Body of pancreas (tissue), 4 donors: ENCODE data around the gene APLNR. TPM values are rescaled to one million over a fixed set of nuclear protein-coding genes. Genes with fewer than 3 reads are reported as not detected.
A peak's percentile ranks its signal among the peaks of the same experiment; 100 is the strongest.

Experiments
- ATAC-seq: fragments of 150-250 bp; one replicate; pipeline ENCODE4 v1.9.1; 2016
- DNase-seq, 4 donors: peaks; one replicate each; pipeline ENCODE4 v3.0.0-alpha.2; 2019
- H3K27ac ChIP-seq, 4 donors: fragments of 200-600 bp; sonication (generic); 1 replicate in 3 of 4; 2 replicates in 1 of 4; pipeline versions ENCODE4 v1.5.1 to v1.6.1; 2016 to 2019; ENCODE audit warnings: mild to moderate bottlenecking in 1 of 4, mixed read lengths in 1 of 4, moderate library complexity in 1 of 4
- H3K27me3 ChIP-seq, 2 donors: fragments of 200-600 bp; sonication (generic); one replicate each; pipeline ENCODE4 v1.6.0; 2016; ENCODE audit warnings: mild to moderate bottlenecking in 1 of 2
- H3K36me3 ChIP-seq, 2 donors: fragments of 200-600 bp; sonication (generic); replicated peaks in 1 of 2; 2 replicates each; pipeline ENCODE4 v1.5.1; 2016; ENCODE audit warnings: low read depth in 2 of 2; ENCODE audit not compliant: insufficient read depth in 1 of 2
- H3K4me1 ChIP-seq: fragments of 200-600 bp; sonication (generic); one replicate; pipeline ENCODE4 v1.6.0; 2016
- H3K4me3 ChIP-seq, 2 donors: fragments of 200-600 bp; sonication (generic); 1 replicate in 1 of 2; 2 replicates in 1 of 2; pipeline ENCODE4 v1.5.1; 2016 to 2019
- H3K9me3 ChIP-seq, 3 donors: fragments of 200-600 bp; sonication (generic); 1 replicate in 2 of 3; 2 replicates in 1 of 3; pipeline ENCODE4 v1.5.1; 2016
- CTCF ChIP-seq, 7 experiments: fragments of 450-650 bp in 4 of 7; fragments of 200-600 bp in 3 of 7; sonication (generic) in 3 of 7; IDR thresholded peaks; one replicate each; pipeline ENCODE4 v1.5.1; 2016 to 2019; ENCODE audit warnings: antibody characterized with exemption in 7 of 7
- POLR2A ChIP-seq, 3 donors: fragments of 450-650 bp; IDR thresholded peaks; one replicate each; pipeline ENCODE4 v1.6.1; 2016; ENCODE audit warnings: antibody characterized with exemption in 3 of 3, mild to moderate bottlenecking in 2 of 3
- WGBS, 2 donors: methylation state at CpG; one replicate each; pipeline ENCODE4 v1.1.5; 2017; 5-methylcytosine and 5-hydroxymethylcytosine counted together
- intact Hi-C: fragments of 100-400 bp; cut with DNase I; formaldehyde crosslinking; loops from one replicate; pipeline ENCODE4 v1.15.1; 2023
- total RNA-seq, 2 donors: library from RNA; depleted of rRNA; stranded (reverse); fragments of >200 nt; gene quantifications; one replicate each; pipeline ENCODE4 v1.1.0, GENCODE V29; 2016

The APLNR gene
- total RNA-seq, 2 donors from 2014 or later, result 0.66 to 1.3 TPM

DNA sequence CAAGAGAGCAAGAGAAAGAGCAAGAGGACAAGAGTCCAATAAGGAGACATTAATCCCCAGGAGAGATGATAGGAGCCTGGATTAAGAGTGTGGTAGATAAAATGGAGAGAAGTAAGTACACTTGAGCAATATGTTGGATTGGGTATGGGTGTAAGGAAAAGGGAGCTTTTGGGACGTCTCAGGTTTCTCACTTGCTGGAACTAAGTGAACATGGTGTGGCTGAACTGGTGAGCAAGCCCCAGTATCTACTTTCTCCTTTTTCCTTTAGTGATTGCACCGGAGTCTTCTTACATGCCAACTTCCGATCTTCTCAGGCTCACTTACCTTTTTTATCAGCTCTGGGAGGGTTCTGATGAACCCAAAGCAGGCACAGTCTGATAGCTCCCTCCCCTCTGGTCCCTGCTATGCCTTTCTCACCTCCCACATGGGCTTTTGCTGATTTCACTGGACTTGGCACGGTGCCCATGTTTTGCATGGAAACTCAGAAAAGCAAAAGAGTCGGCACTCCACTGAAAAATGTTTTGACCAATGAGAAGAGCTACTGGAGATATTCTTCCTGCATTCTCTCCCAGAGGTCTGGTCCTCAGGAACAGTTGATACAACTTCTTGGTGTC lies 14.5 kb upstream of the APLNR start:
- Histone ChIP-seq H3K36me3 (no peaks in the 10 kb centered on the region), H3K4me1 (no peaks in the 10 kb centered on the region), H3K27me3 (no peaks in the 10 kb centered on the region), H3K27ac (no peak overlapping the region), H3K4me3 (no peak overlapping the region), H3K9me3 (no peaks in the 10 kb centered on the region)
- 19 to 38% methylated on average over 5 of the region's 5 CpGs for WGBS, 2 donors
- DNase-seq (peak in 2 of 4 donors; percentile 37 to 40), ATAC-seq (no peak)
- TF ChIP-seq CTCF (IDR thresholded peaks at IDR 0.05) (no peak), POLR2A (IDR thresholded peaks at IDR 0.05) (no peak)
- intact Hi-C loops, result loop anchor here (5.0 kb wide), 1 partner anchor 409 kb away; no protein-coding TSS in a partner anchor

DNA sequence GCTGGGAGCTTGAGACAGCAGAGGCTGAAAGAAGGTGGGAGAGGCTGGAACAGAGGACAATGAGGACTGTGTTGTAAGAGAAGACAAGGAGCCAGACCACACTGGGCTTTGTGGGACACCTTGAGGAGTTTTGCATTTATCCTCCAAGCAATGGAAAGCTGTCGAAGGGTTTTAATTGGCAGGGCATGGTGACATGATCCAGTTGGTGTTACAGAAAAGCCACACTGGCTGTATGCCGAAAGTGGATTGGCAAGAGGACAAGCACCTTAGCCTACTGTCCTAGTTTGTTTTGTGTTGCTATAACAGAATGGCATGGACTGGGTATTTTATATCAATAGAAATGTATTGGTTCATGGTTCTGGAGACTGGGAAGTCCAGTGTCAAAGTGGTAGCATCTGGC lies 14.0 kb upstream of the APLNR start:
- Histone ChIP-seq H3K27ac (no peak overlapping the region), H3K27me3 (no peaks in the 10 kb centered on the region), H3K9me3 (no peaks in the 10 kb centered on the region), H3K36me3 (no peaks in the 10 kb centered on the region), H3K4me1 (no peaks in the 10 kb centered on the region), H3K4me3 (no peak overlapping the region)
- TF ChIP-seq POLR2A (IDR thresholded peaks at IDR 0.05) (no peak), CTCF (IDR thresholded peaks at IDR 0.05) (no peak)
- DNase-seq (no peak), ATAC-seq (no peak)
- intact Hi-C loops, result loop anchor here (5.0 kb wide), 1 partner anchor 409 kb away; no protein-coding TSS in a partner anchor
- 78 to 87% methylated on average over 2 of the region's 2 CpGs for WGBS, 2 donors

GRCh38 chr11:57249384-57250319 lies 12.6 kb upstream of the APLNR start:
- no peaks in the 10 kb centered on the region for H3K4me1 ChIP-seq
- intact Hi-C loops, result loop anchor here (5.0 kb wide), 1 partner anchor 407 kb away; no protein-coding TSS in a partner anchor
- H3K36me3 ChIP-seq, result no peaks in the 10 kb centered on the region
- H3K9me3 ChIP-seq, result no peaks in the 10 kb centered on the region
- H3K4me3 ChIP-seq, result no peak overlapping the region
- TF ChIP-seq POLR2A (IDR thresholded peaks at IDR 0.05) (no peak), CTCF (IDR thresholded peaks at IDR 0.05) (peak; percentile 68 to 94 (median 82))
- 34 to 39% methylated on average over 10 of the region's 10 CpGs for WGBS, 2 donors
- DNase-seq (peak; percentile 62 to 75 (median 66)), ATAC-seq (peak; percentile 74)
- no peak overlapping the region for H3K27ac ChIP-seq
- no peaks in the 10 kb centered on the region for H3K27me3 ChIP-seq

DNA sequence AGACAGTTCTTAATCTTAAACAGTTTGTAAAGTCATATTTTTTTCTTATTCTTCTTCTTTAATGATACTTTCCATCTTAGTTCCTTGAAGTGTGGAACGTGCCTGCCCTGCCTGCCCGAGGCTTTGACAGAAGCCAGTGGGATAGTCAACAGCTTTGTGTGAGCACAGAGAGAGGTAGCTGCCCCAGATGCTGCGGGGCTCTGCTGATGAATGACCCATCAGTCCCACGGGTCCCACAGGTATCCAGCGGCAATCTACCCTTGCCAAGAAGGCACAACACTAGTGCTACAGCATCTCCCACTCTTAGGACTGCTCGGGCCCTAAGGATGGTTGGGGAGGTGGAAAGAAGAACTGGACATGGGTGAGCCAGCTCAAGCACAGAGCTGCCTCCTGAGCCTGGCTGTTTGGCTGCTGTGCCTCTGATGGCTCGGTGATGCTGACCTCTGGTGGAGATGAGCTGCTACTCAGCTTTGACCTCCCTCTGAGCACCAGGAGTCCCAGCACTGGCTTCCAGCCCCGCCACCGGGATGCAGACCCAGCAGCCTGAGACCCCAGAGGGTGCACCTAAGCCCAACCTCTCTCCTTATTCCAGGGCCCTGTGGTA lies 11.8 kb upstream of the APLNR start:
- Histone ChIP-seq H3K4me3 (no peak overlapping the region), H3K4me1 (no peaks in the 10 kb centered on the region), H3K36me3 (no peaks in the 10 kb centered on the region), H3K27me3 (no peaks in the 10 kb centered on the region), H3K27ac (no peak overlapping the region), H3K9me3 (no peaks in the 10 kb centered on the region)
- TF ChIP-seq POLR2A (IDR thresholded peaks at IDR 0.05) (no peak), CTCF (IDR thresholded peaks at IDR 0.05) (peak in 5 of 7 experiments; percentile 11 to 37 (median 22))
- ATAC-seq, result peak; percentile 79
- peak; percentile 32 to 52 (median 37) for DNase-seq
- intact Hi-C loops, result no loop called here
- whole genome bisulfite sequencing, 2 donors, result 23 to 33% methylated on average over 8 to 9 of the region's 9 CpGs
